Loucy (cell line): ENCODE results near the gene BEST4.

ENCODE experiments used
- CTCF ChIP-seq: fragments of 200-600 bp; sonication (generic); conservative IDR thresholded peaks from 2 replicates; pipeline ENCODE4 v1.5.1; 2014; ENCODE audit warnings: mild to moderate bottlenecking, antibody characterized with exemption, low read length
- EZH2phosphoT487 ChIP-seq: fragments of 200-600 bp; IDR thresholded peaks from 2 replicates; pipeline ENCODE4 v1.6.1; 2018; ENCODE audit warnings: antibody characterized with exemption, mild to moderate bottlenecking, moderate library complexity, borderline replicate concordance

GRCh38 chr1:44788120-44788860 lies at the start of gene BEST4:
- TF ChIP-seq CTCF (no peak), EZH2phosphoT487 (no peak)
